Epithelial cell of prostate (primary cell): ENCODE measurements around the gene TBC1D1.

Experiments used
- DNase-seq: peaks from one replicate; pipeline ENCODE4 v3.0.0-alpha.2; 2011; ENCODE audit warnings: low read depth, low spot score
- H3K27ac ChIP-seq: fragments of 450-650 bp; 2 replicates; pipeline ENCODE4 v1.5.1; 2017; ENCODE audit warnings: mild to moderate bottlenecking

Gene TBC1D1

DNA sequence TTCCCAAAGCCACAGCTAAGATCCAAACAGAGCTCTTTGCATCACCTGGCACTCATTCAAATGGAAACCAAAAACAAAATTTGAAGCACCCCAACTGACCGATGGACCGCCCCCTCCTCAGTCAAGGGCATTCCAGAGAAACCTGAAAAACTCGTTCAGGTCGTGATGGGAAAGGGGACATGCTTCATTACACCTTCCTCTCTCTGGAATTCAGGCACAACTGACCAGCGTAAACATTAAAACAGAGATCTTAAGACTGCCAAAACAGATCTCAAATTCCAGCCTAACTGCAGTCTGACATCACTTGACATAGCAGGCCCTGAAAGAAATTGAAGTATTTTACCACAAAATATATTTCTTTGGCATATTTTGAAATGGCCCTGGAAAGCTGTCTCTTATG is 97.8 kb downstream of the TBC1D1 start:
- H3K27ac ChIP-seq: no peak overlapping the region
- DNase-seq: no peak

DNA sequence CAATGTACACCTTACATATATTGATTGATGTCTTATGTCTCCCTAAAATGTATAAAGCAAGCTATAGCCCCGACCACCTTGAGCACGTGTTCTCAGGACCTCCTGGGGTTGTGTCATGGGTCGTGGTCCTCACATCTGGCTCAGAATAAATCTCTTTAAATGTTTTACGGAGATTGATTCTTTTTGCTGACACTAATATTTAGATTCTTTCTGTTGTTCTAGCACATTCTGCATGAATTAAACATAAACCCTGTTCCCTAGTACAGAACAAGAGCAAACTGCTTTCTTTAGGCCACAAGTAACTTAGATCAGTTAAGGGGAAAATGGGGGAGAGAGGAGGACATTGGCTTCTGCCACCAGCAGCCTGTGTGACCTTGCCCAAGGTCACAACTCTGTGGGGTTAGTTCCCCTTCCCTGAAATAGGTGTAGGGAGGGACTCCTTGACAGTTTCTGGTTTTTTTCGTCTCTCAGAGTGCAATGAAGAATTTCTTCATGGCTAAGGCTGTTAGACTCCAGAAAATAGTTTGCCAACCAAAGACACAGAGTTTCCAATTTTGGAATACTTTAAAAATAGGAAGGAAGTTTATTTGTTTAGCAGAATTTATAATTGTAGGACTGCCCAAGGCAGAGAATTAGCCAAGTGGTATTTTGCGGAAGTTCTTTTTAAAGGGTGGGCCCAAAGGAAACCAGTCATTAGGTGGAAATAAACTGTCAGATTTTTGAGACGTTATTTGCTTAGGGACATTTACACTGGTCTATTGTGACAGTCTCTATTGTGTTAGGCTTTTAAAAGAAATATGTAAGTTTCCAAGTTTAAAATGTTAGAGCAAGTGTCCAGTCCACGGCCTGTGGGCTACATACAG is 98.7 kb downstream of the TBC1D1 start:
- DNase-seq: no peak
- H3K27ac ChIP-seq: no peak overlapping the region

DNA sequence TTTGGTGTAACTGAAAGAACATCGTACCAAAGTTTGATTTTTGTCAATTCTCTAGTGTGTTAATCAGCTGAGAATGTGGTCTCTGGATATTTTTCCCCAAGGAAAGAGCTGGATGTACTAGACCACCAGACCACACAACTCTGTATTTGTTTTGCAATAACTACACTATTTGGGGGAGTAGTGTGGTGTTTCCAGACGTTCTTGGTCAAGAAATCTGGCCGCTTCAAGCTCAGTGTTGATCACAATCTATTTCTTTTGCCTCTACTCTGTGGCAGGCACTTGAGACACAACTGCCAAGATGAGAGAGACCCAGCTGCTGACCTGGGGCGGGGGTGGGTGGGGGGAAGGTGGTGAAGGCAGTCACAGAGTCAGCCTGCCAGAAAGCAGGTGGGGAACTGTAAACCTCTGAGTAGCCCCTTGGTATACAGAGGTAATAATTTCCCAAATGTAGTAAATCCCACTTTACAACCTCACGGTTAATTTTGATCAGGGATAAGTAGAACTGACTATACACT is 99.9 kb downstream of the TBC1D1 start:
- no peak for DNase-seq
- H3K27ac ChIP-seq: no peak overlapping the region

DNA sequence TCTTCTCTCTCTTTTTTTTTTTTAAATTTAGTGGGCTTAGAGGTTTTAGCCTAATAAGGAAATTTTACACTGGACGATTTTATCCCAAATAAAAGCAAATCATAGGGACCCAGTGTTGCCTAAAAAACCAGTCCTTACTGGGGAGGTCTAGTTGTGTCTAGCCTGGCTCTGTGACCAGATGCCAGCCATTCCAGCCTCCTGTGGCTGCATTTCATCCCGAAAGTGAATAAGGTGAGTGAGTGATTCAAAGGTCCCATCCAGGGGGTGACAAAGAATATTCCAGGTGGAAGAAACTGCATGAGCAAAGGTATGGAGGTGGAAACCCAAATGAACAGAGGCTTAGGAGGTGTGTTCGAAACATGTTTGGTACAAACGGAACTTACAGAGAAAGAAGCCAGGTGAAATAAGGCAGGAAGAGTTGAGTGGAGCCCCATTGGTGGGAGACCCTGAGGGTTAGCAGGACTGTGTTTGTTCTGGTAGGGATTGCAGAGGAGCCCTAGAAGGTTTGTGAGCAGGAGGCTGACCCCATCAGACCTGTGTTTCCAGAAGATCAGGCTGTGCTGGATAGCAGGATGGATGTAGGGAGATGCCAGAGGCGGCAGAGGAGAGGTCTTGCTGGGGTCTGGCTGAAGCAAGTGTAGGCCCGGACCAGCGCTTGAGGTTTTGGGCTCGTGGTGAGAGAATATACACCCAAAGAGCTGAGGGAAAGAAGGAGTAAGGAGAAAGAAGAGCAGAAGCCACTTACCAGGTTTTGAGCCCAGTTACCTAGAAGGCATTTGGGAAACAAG is 100.9 kb downstream of the TBC1D1 start:
- H3K27ac ChIP-seq: no peak overlapping the region
- no peak for DNase-seq

DNA sequence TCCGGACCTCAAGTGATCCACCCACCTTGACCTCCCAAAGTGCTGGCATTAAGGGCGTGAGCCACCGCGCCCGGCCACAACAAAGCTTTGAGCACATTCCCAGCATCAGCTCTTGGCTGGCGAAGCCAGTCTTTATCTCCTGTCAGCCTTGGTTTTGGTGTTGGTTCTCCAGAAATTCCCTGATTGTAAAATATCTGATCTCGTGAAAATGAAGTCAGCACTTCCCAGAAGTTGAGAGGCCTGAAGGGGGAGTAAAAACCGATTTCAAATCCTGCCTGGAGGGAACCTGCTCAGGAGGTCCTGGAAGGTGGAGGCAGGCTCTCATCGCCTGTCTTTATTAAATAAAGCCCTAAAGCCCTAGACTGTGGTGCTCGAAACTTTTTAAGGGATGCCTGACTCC is 102.9 kb downstream of the TBC1D1 start:
- no peak for DNase-seq
- no peak overlapping the region for H3K27ac ChIP-seq

DNA sequence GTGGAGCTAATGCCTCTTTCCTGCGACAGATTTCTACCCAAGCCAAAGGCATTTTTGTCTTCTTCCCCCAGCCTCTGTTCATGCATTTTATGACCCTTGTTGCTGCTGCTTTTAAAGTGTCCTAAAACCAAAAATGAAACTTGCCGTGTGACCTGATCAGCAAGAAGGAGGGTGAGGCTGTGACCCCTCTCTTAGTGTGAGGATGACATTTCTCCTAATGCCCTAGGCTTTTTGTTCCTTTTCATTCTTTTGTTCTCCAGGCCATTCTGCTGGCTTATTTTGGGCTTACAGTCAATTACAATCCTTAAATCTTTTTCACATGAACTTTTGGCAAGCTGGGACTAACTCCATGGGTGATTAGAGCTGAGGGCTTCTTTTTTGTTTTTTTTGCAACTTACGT is 103.7 kb downstream of the TBC1D1 start:
- H3K27ac ChIP-seq: no peak overlapping the region
- DNase-seq: no peak

DNA sequence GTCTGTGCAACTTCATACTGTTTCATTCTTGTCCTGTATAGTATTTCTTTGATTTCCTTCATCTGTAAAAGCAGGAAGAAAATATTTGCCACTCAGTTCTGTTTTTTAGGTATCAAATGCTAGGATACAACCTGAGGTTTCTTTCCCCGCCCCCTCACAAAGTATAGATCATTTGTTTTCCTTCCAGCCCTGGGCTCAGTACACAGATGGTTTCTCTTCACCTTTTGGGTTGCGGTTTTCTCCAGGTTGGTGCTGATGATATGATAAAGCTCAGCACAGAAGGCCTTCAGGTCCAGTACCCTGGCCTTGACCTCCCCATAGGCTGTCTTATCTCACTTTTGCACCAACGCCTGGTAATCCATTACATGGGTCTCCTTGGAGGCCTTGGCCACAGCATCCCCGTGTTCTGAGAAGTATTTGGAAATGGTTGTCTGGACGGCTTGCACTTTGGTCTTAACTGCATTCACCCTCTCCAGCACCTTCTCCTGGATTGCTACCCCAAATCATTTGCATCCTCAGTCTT is 104.5 kb downstream of the TBC1D1 start:
- DNase-seq: no peak
- no peak overlapping the region for H3K27ac ChIP-seq

DNA sequence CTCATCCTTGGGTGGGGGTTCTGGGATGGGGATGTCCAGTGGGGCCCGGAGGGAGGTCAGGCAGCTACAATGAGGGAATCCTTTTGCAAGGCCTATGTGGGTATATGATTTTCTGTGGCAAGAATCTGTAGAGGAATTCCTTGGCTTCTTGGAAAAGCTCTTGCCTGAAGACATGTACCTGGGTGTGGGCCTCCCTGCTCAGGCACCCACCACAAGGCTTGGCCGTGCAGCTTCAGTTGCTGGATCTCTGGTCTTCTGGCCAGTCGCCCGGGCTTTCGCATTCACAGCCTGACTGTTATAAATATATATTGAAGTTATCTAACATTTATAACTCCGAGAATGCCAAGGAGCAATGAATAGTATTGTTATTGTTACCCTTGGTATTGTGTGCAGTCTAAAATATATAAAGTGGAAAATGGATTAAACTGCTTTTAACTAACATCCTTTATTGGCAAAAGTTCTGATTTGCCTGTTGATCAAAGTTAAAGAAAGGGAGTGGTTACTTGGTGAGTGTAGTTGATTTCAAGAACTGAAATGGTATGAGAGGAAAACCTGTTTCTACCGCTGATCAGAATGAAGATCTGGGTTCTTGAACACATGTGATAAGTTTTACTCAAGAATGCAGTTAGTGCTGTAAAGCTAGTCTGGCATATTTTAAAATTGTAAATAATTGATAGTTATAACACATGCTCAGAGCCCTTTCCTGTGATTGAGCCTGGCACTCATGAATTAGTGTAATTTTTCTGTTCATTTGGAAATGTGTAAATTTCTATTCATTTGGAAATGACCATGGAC is 105.3 kb downstream of the TBC1D1 start:
- DNase-seq: no peak
- H3K27ac ChIP-seq: no peak overlapping the region

DNA sequence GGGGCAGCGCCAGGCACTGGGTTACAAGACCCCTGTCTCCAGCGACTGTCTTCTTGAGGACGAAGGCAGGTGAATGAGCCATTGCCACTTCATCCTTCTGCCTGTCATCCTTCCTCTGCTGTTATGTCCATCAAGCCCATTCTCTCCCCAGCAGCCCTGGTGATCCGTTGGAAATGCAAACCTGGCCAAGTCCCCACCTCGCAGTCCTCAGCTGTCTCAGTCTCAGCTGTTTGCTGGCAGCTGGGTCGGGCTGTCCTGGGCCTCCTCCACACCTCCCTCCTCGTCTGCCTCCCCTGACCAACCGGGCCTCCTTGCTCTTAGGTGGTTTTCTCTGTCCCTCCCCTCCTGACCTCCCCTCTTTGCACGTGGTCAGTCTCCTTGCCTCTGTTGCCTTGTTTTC is 107.3 kb downstream of the TBC1D1 start:
- no peak for DNase-seq
- H3K27ac ChIP-seq: no peak overlapping the region

DNA sequence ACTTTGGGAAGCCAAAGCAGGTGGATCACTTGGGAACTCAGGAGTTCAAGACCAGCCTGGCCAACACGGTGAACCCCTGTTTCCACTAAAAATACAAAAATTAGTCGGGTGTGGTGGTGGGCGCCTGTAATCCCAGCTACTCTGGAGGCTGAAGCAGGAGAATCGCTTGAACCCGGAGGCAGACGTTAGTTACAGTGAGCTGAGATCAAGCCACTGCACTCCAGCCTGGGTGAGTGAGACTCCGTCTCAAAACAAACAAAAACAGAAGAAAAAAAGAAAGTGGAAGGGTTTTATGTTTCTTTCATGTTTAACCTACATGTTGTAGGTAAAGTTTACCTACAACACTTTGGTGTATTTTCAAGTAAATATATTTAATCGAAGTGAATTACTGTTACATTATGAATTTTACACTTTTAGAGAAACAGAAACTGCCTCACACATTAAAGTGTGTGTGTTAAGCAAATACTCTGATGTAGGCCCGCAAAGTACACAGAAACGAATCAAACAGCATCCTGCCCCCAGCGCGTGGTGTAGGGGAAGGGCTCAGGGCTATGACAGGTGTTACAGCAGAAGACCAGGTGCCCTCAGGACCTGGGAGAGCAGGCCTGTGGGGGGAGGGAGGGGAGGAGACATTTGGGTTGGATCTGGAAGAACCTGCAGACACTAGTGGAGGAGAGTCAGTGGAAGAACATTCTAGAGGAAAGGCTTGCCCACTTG is 108.3 kb downstream of the TBC1D1 start:
- no peak for DNase-seq
- no peak overlapping the region for H3K27ac ChIP-seq

DNA sequence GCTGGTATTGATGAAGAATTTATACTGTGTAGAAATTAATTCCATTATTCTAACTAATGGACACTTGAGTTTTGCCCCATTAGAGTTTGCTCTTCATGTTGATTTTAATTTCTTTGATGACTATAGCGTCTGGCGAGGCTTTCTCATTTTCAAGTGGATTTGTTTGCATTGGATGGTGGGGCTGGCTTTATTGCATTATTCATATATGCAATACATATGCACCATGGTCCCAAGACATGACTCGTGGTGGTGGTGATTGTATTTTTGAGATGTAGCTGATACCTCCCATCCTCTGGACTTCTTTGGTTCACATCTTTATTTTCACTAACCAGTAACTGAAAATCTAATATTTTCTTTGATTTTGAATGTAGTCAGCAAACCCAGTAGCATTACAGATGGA is 109.1 kb downstream of the TBC1D1 start:
- DNase-seq: no peak

DNA sequence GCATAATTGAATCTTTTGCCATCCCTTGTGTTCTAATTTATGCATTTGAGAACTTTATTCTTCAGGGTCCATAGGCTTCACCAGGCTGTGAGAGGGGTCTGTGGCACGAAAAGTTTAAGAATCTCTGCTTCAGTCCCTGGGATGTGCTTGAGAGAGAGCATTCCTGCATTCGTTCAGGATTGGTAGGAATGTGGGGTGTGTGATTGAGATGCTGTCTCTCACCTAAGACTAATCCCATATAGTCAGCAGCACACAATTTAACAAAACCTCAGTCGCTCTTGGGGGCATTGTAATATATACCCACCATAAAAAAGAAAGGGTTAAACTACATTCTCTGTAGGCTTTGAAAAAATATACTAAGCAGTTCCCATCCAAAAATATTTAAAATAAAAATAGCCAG is 111.0 kb downstream of the TBC1D1 start:
- no peak overlapping the region for H3K27ac ChIP-seq
- no peak for DNase-seq

More for the DNA sequence above, 109.1 kb downstream of the TBC1D1 start:
- no peak overlapping the region for H3K27ac ChIP-seq

DNA sequence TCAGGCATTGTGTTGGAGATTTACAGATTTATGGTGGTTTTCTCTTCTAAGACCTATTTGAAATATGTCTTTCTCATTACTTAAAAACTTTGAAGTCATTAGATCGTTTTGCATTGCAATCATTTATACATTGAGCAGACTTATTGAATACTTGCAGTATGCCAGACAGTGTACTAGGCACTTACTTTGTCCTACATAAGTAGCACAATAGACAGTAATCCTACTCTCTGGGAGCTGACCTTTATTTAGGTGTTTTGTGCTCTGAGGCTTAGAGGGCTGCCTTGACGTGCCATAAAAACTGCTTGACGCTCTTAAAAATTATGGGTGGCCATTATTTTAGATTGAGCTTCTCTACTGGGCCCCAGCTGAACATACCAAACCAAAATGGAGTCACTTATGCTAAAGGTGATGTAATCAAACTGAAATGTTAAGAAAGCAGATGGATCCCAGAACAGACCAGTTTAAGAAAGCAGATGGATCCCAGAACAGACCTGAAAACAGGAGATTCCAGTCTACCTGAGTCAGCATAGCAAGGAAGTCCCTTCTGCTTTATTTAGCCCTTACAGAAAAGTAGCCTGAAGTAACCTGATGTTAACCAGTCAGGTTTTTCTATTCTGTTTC is 111.7 kb downstream of the TBC1D1 start:
- H3K27ac ChIP-seq: peak overlapping the region; percentile 29
- DNase-seq: no peak

DNA sequence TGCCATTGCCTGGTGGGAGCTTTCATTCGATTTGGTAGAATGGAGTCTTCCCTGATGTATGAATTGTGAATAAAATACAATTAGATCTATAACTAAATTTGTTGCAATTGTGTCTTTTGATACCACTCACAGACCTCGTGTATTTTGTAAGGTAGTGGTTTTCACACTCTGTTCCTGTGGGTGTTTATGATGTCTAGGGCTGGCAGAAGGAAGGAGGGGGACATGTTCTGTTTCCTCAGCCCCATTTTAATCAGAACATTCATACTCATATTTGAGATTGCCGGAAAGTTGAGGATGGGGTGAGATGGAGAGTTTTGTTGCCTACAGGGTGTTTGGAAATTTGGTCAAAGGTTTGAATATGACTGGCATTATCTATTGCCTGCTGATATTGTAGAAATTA is 112.2 kb downstream of the TBC1D1 start:
- no peak for DNase-seq

DNA sequence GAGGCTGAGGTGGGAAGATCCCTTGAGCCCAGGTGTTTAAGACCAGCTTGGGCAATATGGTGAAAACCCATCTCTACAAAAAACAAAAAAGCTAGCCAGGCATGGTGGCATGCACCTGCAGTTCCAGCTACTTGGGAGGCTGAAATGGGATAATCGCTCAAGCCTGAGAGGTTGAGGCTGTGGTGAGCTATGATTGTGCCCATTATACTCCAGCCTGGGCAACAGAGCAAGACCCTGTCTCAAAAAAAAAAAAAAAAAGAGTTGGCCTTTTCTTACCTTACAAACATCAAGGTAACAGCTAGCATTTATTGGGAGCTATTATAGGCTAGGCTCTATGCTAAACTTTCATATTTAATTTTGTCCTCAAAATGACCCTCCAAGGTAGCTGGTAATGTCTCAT is 112.7 kb downstream of the TBC1D1 start:
- no peak overlapping the region for H3K27ac ChIP-seq
- DNase-seq: no peak

More for the DNA sequence above, 112.2 kb downstream of the TBC1D1 start:
- peak overlapping the region; percentile 29 for H3K27ac ChIP-seq

DNA sequence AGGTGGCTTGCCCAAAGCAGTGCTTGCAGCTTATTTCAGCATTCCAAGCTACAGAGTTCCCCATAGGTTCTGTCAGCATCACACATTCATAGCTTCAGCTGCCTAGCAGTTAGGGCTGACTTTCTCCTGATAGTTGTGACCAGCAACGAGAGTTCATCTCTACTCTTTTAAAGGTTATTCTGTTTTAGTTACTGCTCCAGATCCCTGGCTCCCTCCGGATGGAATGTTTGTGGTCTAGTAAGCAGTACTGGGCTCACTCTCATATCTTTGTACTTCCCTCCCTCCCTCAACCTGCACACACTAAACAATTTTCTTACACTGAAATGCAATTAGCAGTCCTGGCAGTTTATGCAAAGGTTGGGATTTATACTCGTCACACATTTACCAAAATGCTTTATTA is 113.2 kb downstream of the TBC1D1 start:
- no peak overlapping the region for H3K27ac ChIP-seq
- DNase-seq: no peak

DNA sequence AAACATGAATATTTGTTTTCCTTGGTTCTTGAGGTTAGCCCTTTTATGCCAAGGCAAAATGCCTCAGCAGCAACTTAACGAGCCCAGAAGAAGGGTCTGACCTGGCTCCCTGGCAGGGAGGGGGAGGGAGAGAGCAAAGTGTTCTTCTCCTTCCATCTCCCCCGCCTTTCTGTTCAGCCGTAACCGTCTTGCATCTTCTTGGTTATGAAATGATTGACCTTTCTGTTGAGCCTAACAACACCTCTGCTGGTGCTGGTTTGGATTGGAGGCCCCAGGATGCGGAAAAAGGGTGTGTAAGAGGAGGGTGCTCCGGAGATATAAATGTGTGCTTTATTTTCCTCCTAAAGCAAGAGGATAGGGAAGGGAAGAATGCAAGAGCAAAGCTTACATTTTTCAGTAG is 114.0 kb downstream of the TBC1D1 start:
- no peak overlapping the region for H3K27ac ChIP-seq
- no peak for DNase-seq

DNA sequence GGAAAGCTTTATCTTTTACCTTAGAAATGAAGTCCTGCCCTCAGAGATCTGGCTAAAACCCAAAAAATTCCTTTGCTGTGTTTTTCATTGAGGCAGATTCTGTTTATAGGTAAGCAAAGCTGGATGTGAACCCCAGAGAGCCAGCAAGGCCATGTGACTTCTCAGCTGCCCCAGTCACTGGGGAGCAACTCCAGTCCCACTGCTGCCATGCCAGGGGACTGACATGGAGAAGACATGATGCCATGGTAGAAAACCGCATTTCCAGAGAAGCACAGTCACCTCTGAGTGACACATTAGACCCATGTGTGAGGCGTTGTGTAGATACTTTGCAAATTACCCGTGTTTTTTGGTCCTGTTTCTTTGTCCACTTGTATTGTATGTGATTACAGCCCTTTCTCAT is 114.8 kb downstream of the TBC1D1 start:
- no peak overlapping the region for H3K27ac ChIP-seq
- no peak for DNase-seq

DNA sequence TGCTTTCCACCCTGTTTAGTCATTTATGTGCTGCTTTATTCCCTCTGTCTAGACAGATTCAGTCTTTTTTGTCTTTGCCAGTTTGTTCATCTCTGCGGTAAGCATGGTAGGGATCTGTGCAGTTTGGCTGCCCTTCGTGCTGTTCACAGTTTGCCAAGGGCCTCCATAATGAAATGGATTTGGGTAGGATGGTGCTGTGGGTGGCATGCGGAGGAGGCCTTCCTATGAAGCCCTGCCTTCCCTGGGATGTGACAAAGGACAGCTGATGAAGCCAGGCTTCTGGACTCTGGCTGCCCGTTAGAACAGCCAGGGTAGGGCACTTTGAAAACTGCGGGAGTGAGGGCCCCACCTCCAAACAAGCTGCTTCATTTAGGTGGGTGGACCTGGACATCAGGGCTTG is 116.8 kb downstream of the TBC1D1 start:
- no peak overlapping the region for H3K27ac ChIP-seq
- DNase-seq: no peak
